Smooth muscle cell (in vitro differentiated cells): Measurements from ENCODE around the gene TTI1. TPM values are rescaled to one million over a fixed set of nuclear protein-coding genes. Genes with fewer than 3 reads are reported as not detected.

Source experiments
- DNase-seq: peaks from one replicate; lab custom pipeline; 2025; ENCODE audit not compliant: unreplicated experiment; lab: John Stamatoyannopoulos, UW
- H2AFZ ChIP-seq: fragments of 200-600 bp; sonication (generic); 2 replicates; pipeline ENCODE4 v1.6.0; 2016; ENCODE audit warnings: antibody characterized with exemption, low read depth, mild to moderate bottlenecking
- H3F3A ChIP-seq: fragments of 200-600 bp; sonication (generic); 2 replicates; pipeline ENCODE4 v1.6.0; 2017; ENCODE audit warnings: antibody characterized with exemption, low read depth
- H3K27ac ChIP-seq: fragments of 200-600 bp; sonication (generic); 2 replicates; pipeline ENCODE4 v1.5.1; 2016; ENCODE audit warnings: low read depth, mild to moderate bottlenecking
- H3K27me3 ChIP-seq: fragments of 200-600 bp; sonication (generic); 2 replicates; pipeline ENCODE4 v1.6.1; 2016; ENCODE audit warnings: low read depth, mild to moderate bottlenecking
- H3K36me3 ChIP-seq: fragments of 200-600 bp; sonication (generic); 2 replicates; pipeline ENCODE4 v1.5.1; 2016; ENCODE audit warnings: low read depth
- H3K4me1 ChIP-seq: fragments of 200-600 bp; sonication (generic); 2 replicates; pipeline ENCODE4 v1.5.1; 2016; ENCODE audit warnings: low read depth
- H3K4me2 ChIP-seq: fragments of 200-600 bp; sonication (generic); 2 replicates; pipeline ENCODE4 v1.6.0; 2016; ENCODE audit warnings: mild to moderate bottlenecking
- H3K4me3 ChIP-seq: fragments of 200-600 bp; sonication (generic); 2 replicates; pipeline ENCODE4 v1.5.1; 2016; ENCODE audit warnings: mild to moderate bottlenecking
- H3K79me2 ChIP-seq: fragments of 200-600 bp; sonication (generic); 2 replicates; pipeline ENCODE4 v1.6.0; 2016; ENCODE audit warnings: low read depth, mild to moderate bottlenecking
- H3K9ac ChIP-seq: fragments of 200-600 bp; sonication (generic); 2 replicates; pipeline ENCODE4 v1.6.0; 2016; ENCODE audit warnings: low read depth
- H3K9me3 ChIP-seq: fragments of 200-600 bp; sonication (generic); replicated peaks from 2 replicates; pipeline ENCODE4 v1.5.1; 2016; ENCODE audit warnings: low read depth
- H4K20me1 ChIP-seq: fragments of 200-600 bp; sonication (generic); 2 replicates; pipeline ENCODE4 v1.6.0; 2016; ENCODE audit warnings: low read depth
- WGBS: methylation state at CpG from one replicate; pipeline ENCODE4 v1.1.7; 2016; ENCODE audit warnings: low lambda C conversion rate; 5-methylcytosine and 5-hydroxymethylcytosine counted together
- polyA plus RNA-seq: library from polyadenylated mRNA; unstranded; fragments of >200 nt; fragmentation: Nextera tagmentation; extraction: Ambion mirVana; gene quantifications from 2 replicates; pipeline ENCODE4 v1.2.1, GENCODE V29; 2016
- total RNA-seq: library from RNA; depleted of rRNA; stranded (reverse); fragments of >200 nt; gene quantifications from 2 replicates; pipeline ENCODE4 v1.2.3, GENCODE V29; 2014
- TF ChIP-seq, protein P1 (sequence below): fragments of 200-600 bp; sonication (generic); IDR thresholded peaks from 2 replicates; pipeline ENCODE4 v1.5.1; 2017; ENCODE audit warnings: borderline replicate concordance, mild to moderate bottlenecking, antibody characterized with exemption; ENCODE audit not compliant: insufficient read depth, poor library complexity, severe bottlenecking

Gene TTI1
- total and polyA plus RNA-seq, 2 experiments from 2014 or later: 17.0 to 20.0 TPM

DNA sequence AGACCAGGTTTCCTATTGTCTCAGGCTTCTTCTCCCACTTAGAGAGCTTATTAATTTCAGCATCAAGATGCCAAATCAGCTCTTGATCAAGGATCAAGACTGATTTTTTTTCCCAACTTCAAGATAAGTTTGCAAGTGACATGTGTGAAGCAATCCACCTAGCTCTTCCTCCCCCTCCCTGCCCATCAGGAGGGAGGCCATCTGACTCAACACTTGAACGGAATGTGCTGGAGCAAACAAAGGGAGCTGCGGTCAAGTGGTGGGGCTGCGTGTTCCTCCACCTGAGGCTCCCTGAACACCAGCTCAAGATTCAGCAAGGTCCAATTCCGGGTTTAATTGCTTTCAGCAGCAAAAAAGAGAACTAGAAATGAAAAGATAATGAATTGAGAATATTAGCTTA, 38.7 kb downstream of the TTI1 start:
- TF ChIP-seq, protein P1, sequence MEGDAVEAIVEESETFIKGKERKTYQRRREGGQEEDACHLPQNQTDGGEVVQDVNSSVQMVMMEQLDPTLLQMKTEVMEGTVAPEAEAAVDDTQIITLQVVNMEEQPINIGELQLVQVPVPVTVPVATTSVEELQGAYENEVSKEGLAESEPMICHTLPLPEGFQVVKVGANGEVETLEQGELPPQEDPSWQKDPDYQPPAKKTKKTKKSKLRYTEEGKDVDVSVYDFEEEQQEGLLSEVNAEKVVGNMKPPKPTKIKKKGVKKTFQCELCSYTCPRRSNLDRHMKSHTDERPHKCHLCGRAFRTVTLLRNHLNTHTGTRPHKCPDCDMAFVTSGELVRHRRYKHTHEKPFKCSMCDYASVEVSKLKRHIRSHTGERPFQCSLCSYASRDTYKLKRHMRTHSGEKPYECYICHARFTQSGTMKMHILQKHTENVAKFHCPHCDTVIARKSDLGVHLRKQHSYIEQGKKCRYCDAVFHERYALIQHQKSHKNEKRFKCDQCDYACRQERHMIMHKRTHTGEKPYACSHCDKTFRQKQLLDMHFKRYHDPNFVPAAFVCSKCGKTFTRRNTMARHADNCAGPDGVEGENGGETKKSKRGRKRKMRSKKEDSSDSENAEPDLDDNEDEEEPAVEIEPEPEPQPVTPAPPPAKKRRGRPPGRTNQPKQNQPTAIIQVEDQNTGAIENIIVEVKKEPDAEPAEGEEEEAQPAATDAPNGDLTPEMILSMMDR: no peak
- no peak overlapping the region for H2AFZ ChIP-seq
- H3K79me2 ChIP-seq: no peaks in the 10 kb centered on the region
- H3K9ac ChIP-seq: no peak overlapping the region
- no peaks in the 10 kb centered on the region for H3K9me3 ChIP-seq
- no peaks in the 10 kb centered on the region for H4K20me1 ChIP-seq
- DNase-seq: no peak
- no peaks in the 10 kb centered on the region for H3K27me3 ChIP-seq
- H3K27ac ChIP-seq: no peak overlapping the region
- WGBS: 79% methylated on average over 4 of the region's 4 CpGs
- H3F3A ChIP-seq: peaks cover 7% of the 10 kb centered on the region
- no peaks in the 10 kb centered on the region for H3K4me1 ChIP-seq
- no peaks in the 10 kb centered on the region for H3K36me3 ChIP-seq
- H3K4me3 ChIP-seq: no peak overlapping the region
- no peak overlapping the region for H3K4me2 ChIP-seq

DNA sequence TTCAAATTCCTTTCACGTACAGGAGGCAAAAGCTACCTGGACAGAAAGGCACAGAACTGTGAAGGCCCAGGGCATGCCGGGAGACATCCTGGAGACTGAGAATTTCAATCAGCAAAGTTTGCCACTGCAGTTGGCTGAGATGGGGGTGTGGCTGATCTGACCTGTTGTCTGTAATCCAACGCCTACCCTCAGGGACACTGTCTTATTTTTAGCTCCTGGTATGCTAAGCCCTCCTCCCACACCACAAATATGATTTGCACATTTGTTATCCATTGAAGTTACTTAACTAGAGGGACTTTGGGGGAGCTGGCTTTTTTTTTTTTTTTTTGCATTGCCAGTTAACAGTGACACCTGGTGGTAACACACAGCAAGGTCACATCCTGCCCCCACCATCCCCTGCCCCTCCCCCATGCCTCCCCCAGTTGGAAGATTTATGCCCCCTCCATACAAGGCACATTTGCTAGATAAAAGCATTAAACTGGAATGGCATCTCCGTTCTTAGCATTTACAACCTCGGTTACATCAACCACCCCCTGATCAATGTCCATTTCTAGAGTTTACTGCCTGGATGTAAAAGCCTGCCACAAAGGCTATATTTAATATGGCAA, 40.4 kb downstream of the TTI1 start:
- no peak overlapping the region for H3K27ac ChIP-seq
- peak overlapping the region; percentile 55 for H3K4me2 ChIP-seq
- no peaks in the 10 kb centered on the region for H3K79me2 ChIP-seq

DNA sequence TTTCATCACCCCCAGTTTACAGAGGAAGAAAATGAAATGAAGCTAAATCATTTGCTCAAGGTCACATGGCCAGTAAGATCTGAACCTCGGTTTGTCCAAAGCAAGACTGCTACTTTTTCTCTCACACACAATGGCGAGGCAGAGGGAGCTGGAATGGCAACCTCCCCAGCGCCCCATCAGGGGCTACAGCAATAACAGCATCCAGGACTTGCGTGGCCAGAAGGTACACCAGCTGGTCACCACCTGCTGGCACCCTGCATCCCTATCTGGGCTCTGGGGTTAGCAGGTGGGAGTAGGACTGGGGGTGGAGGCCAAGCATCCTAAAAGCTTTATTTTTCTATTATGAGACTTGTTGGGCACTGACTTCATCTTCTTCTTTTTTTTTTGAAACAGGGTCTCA, 41.3 kb downstream of the TTI1 start:
- H3K9ac ChIP-seq: no peak overlapping the region
- H3K4me2 ChIP-seq: no peak overlapping the region
- no peak overlapping the region for H2AFZ ChIP-seq
- H3K27me3 ChIP-seq: no peaks in the 10 kb centered on the region
- no peaks in the 10 kb centered on the region for H3K36me3 ChIP-seq
- H3K27ac ChIP-seq: no peak overlapping the region
- H3K4me3 ChIP-seq: no peak overlapping the region
- H3F3A ChIP-seq: peaks cover 13% of the 10 kb centered on the region
- no peaks in the 10 kb centered on the region for H3K79me2 ChIP-seq
- TF ChIP-seq, protein P1: no peak
- no peaks in the 10 kb centered on the region for H3K9me3 ChIP-seq
- 98% methylated on average over 4 of the region's 4 CpGs for WGBS
- DNase-seq: no peak
- H4K20me1 ChIP-seq: no peaks in the 10 kb centered on the region
- H3K4me1 ChIP-seq: peaks cover 12% of the 10 kb centered on the region

More for the DNA sequence above, 40.4 kb downstream of the TTI1 start:
- H4K20me1 ChIP-seq: no peaks in the 10 kb centered on the region
- no peaks in the 10 kb centered on the region for H3K27me3 ChIP-seq
- H2AFZ ChIP-seq: no peak overlapping the region
- no peak for DNase-seq
- no peak overlapping the region for H3K4me3 ChIP-seq
- H3K4me1 ChIP-seq: peaks cover 2% of the 10 kb centered on the region
- TF ChIP-seq, protein P1: peak; percentile 63
- H3K36me3 ChIP-seq: no peaks in the 10 kb centered on the region
- 35% methylated on average over 5 of the region's 5 CpGs for WGBS
- no peak overlapping the region for H3K9ac ChIP-seq
- no peaks in the 10 kb centered on the region for H3K9me3 ChIP-seq
- peaks cover 13% of the 10 kb centered on the region for H3F3A ChIP-seq

DNA sequence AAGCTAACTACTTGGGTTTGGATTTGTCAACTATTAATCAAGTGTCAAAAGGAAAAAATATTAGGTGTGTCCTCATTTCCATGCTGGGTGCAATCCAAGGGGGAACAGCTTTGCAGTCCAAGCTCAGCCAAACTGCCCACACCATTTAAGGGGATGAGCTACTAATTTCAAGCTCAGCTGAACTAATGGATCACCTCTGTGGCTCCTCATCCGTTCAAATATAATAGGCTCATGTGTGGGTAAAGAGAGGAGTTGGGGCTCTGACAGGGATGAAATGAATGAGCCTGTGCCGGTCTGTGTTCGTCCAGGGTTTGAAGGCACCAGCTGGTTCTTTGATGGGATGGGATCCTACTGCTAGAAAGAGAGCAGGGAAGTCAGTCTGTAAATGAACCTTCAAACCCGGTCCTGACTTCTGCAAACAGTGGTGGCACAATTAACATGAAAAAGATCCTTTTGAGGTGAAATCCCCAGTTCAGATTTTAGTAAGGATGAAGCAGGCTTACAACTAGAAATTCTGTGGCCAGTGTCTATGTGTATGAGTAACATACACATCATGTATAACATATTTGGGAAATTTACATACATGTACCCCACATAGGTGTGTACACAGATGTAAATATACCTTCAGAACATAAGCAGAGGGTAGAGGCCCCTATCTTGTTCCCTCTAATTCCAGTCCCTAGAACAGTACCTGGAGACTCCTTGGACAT, 41.9 kb downstream of the TTI1 start:
- WGBS: 72% methylated on average over 4 of the region's 4 CpGs
- Histone ChIP-seq H4K20me1 (no peaks in the 10 kb centered on the region), H3K4me1 (peaks cover 15% of the 10 kb centered on the region), H3K27me3 (no peaks in the 10 kb centered on the region), H3K4me3 (no peak overlapping the region), H3K27ac (peak overlapping the region; percentile 91), H2AFZ (no peak overlapping the region), H3K9me3 (no peaks in the 10 kb centered on the region), H3K79me2 (no peaks in the 10 kb centered on the region), H3F3A (peaks cover 13% of the 10 kb centered on the region), H3K36me3 (no peaks in the 10 kb centered on the region), H3K9ac (peak overlapping the region; percentile 81), H3K4me2 (peak overlapping the region; percentile 60)
- TF ChIP-seq, protein P1: no peak
- DNase-seq: no peak
